HG02642 (cell line): Measurements from ENCODE around the gene FBLIM1.
"Not testable (repeated sequence)": the region's sequence is repeated elsewhere in the genome, so short reads cannot be mapped to it uniquely, and the experiment has no call there.

Source experiments
- ATAC-seq: cut with Tn5 transposase; IDR thresholded peaks from one replicate; pipeline ENCODE4 v1.9.1; 2021; ENCODE audit warnings: mild to moderate bottlenecking; ENCODE audit not compliant: unreplicated experiment, poor library complexity

Gene FBLIM1

GRCh38 chr1:15803380-15803779, 44.8 kb downstream of the FBLIM1 start:
- no peak for ATAC-seq

- ATAC-seq, result no peak
Measured at GRCh38 chr1:15804060-15804459, 45.5 kb downstream of the FBLIM1 start.

GRCh38 chr1:15807121-15807520, 48.5 kb downstream of the FBLIM1 start:
- ATAC-seq, result no peak

GRCh38 chr1:15807549-15807948, 49.0 kb downstream of the FBLIM1 start, which contains the start of gene UQCRHL:
Gene UQCRHL (minus strand): TSS chr1:15807649. CDS start chr1:15807649, 0 bp downstream.
- ATAC-seq, result not testable (repeated sequence)

DNA sequence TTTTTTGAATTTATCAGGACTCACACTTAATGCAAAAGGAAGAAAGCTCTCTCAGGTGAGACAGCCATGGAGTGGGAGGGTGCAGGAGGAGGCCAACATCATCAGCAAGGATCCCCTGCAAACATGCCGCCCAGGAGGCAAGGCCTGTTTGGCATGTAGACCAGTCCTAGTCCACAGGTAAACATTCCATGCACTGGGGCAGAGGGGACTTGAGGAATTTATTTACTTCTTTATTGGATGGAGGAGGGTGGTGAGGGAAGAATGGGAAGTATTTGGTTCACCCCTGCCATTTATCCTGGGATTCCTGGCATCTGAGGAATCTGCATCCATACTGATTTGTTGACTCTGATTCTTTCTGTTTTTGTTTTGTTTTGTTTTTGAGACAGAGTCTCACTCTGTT, 50.4 kb downstream of the FBLIM1 start:
- no peak for ATAC-seq

- no peak for ATAC-seq
Measured at GRCh38 chr1:15810073-15810472, 51.5 kb downstream of the FBLIM1 start.

GRCh38 chr1:15816674-15817073, 58.1 kb downstream of the FBLIM1 start:
- ATAC-seq, result no peak

DNA sequence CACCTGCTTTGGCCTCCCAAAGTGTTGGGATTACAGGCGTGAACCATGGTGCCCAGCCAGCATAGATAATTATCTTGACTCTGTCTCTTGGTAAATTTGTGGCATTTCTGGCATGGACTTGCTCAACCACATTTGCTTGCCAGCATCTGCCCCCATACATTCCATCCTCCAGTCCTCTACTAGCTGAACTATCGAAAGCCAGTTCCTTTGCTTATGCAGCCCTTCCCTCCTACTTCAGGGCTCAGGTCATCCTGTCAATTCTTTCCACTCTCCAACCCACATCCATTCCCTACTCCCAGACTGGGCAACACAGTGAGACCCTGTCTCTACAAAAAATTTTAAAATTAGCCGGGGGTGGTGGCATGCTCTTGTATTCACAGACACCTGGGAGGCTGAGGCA, 61.9 kb downstream of the FBLIM1 start:
- no peak for ATAC-seq

DNA sequence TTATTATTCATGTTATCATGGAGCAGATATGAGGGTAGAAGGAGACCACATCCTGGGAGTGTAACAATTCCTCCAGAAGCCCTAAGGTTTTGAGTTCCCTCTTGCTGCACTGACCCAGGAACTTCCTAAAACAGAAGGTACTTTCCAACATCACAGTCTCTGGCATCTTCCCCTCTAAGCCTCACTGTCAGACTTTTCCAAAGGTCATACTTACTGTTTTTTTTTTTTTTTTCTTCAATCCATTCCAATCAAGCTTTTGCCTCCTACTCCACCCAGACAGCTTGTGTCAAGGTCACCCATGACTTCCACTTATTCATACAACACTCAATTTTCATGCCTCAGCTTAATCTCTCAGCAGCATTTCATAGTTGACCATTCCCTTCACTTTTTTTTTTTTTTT, 67.2 kb downstream of the FBLIM1 start:
- no peak for ATAC-seq

GRCh38 chr1:15826810-15827507, 68.4 kb downstream of the FBLIM1 start:
- ATAC-seq, result no peak

- ATAC-seq, result not testable (repeated sequence)
Measured at GRCh38 chr1:15827567-15827966, 69.0 kb downstream of the FBLIM1 start.

GRCh38 chr1:15828931-15829330, 70.3 kb downstream of the FBLIM1 start:
- ATAC-seq, result not testable (repeated sequence)

DNA sequence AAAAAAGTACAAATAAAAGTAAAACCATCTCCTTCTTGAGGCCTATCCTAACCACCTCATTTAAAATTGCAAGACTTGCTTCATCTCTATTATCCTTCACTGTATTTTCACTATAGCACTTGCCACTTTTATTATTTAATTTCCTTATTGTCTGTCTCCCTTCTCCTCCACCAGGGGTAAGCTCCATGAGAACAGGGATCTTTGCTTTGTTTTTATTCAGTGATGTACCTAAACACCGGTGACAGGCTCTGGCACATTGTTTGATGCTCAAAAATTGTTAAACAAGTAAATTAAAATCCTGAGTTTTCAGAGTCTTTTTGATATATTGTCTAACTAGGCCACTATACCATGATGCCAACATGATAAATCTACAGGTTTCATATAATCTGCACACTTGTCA, 71.7 kb downstream of the FBLIM1 start:
- ATAC-seq, result no peak

- no peak for ATAC-seq
Measured at GRCh38 chr1:15833069-15833679, 74.6 kb downstream of the FBLIM1 start.

DNA sequence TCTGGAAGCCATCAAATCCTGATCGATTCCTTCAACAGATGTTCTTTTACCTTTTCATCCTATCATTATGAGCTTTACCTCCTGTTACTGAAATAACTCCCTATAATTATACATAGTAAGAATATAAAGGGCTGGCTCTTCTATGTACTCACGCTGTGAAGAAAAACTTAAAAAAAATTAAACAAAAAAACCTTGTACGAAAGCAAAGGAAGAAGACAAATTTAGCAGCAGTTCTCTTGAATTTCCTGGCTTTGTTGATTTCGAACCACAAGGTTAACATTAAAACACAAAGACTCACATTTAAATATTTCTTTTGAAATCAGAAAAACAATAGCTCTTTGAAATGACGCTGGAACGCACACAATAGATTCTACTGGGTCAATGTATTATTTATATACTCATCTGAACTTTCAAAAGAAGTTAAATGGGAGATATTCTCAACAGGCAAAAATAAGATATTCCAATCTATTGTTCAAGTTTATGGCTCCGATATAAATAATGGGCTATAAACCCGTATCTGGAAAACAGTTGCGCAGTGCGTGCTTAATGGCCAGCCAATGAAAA, 75.3 kb downstream of the FBLIM1 start:
- ATAC-seq, result no peak

DNA sequence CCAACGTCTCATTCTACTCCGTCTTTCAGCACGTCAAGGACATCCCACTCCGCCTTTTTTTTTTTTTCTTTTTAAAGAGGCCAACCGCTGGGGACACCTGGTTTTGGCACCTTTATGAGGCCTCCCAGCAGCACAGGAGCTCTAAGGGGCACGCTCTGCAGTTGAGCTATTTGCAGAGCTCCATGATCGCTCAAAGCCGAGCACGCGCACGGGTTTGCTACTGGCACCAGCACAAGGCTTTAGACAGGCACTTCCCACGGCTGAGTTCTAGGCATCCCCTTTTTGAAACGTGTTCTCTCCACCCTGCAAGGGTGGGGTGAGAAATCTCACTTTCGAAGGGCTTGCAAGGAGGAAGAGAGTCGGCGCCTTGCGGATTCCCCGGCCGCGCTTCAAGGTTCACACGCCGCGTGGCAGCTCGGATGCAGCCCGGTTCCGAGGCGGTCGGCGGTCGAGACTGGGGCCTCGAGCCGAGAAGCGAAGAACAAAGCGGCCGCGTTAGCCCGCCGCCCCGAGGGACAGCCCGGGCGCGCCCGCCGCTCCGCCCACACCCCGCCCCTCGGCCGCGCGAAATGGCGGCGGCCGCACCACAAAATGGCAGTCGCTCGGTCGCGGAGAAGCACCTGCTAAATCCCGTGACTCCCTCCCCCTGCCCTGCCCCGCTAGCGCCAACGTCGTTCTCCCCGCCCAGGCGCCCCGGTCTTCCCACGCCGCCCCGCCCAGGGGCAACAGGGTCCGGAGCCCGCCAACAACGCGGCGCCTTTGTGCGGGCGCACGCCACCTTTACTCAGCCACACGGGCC, 76.0 kb downstream of the FBLIM1 start:
- ATAC-seq, result peak; percentile 58

GRCh38 chr1:15835205-15835740, 76.7 kb downstream of the FBLIM1 start:
- ATAC-seq, result peak; percentile 13

DNA sequence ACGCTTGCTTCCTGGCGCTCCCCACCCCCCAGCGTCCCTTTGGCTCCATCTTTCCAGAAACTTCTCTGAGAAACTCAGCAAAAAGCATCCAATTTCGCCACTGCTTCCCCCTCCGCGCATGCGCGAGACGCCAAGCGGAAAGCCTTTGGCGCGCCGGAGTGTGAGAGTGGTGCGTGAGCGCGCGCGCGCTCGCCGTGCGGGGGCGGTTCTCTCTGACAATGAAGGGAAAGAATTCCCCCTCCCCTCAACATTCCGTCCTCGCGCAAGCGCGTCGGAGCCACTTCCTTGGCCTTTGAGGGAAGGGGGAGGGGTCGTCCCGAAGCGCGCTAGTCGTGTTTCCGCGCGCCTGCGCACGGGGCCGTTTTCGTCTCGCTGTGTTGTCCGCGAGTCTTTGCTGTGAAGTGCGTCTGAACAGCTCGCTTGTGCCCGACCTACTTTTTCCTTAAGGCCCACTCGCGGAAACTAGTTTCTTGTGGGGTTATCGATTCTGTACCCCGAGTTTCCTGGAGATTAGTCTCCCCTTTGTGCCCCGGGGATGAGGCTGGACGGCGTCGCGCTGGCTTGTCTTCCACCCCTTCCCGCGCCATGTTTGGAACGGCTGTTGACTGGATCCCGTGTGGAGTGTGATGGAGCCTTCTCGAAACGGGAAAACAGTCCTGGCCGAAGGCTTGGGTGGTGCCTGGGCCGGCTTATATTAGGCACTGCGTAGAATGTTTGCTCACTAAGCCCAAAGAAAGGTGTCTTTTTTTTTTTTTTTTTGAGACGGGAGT, 77.3 kb downstream of the FBLIM1 start:
- ATAC-seq, result peak; percentile 60
